Mesothelial cell of epicardium (in vitro differentiated cells): ENCODE results near the gene RBM4. TPM values are rescaled to one million over a fixed set of nuclear protein-coding genes. Genes with fewer than 3 reads are reported as not detected.

ENCODE experiments used
- DNase-seq, 2 experiments: peaks; one replicate each; pipeline ENCODE4 v3.0.0; 2021; ENCODE audit warnings: low spot score in 2 of 2; ENCODE audit not compliant: unreplicated experiment in 2 of 2
- H3K27ac Mint-ChIP-seq: 2 replicates; pipeline ENCODE4 v1.8.0; 2021; ENCODE audit warnings: mixed read lengths
- H3K27me3 Mint-ChIP-seq: 2 replicates; pipeline ENCODE4 v1.8.0; 2021; ENCODE audit warnings: low read depth, mixed read lengths
- H3K36me3 Mint-ChIP-seq: 2 replicates; pipeline ENCODE4 v1.8.0; 2021; ENCODE audit warnings: mixed read lengths
- H3K4me1 Mint-ChIP-seq: 2 replicates; pipeline ENCODE4 v1.8.0; 2021; ENCODE audit warnings: mixed read lengths
- H3K4me3 Mint-ChIP-seq: 2 replicates; pipeline ENCODE4 v1.8.0; 2021; ENCODE audit warnings: mild to moderate bottlenecking, moderate library complexity, mixed read lengths
- H3K9me3 Mint-ChIP-seq: 2 replicates; pipeline ENCODE4 v1.8.0; 2021; ENCODE audit warnings: mixed read lengths
- CTCF ChIP-seq: fragments of 200-600 bp; sonication (generic); IDR thresholded peaks from one replicate; pipeline ENCODE4 v1.5.0; 2021; ENCODE audit warnings: antibody characterized with exemption; ENCODE audit not compliant: unreplicated experiment
- total RNA-seq: library from RNA; stranded (reverse); gene quantifications from 3 replicates; pipeline ENCODE4 v1.2.1, GENCODE V29; 2021

Gene RBM4
- total RNA-seq, 1 donor from 2014 or later = 240 TPM

- DNase-seq = no peak
- Mint-ChIP-seq H3K4me1 (peaks cover 33% of the 10 kb centered on the region), H3K36me3 (peaks cover 5% of the 10 kb centered on the region), H3K27me3 (no peaks in the 10 kb centered on the region), H3K9me3 (no peaks in the 10 kb centered on the region), H3K27ac (peak overlapping the region; percentile 100), H3K4me3 (peak overlapping the region; percentile 95)
- TF ChIP-seq CTCF = no peak
Measured at GRCh38 chr11:66676931-66677598, 38.6 kb downstream of the RBM4 start.

- Mint-ChIP-seq H3K4me1 (peaks cover 33% of the 10 kb centered on the region), H3K27me3 (no peaks in the 10 kb centered on the region), H3K9me3 (no peaks in the 10 kb centered on the region), H3K36me3 (peaks cover 5% of the 10 kb centered on the region), H3K27ac (peak within 1 kb of the TSS; percentile 100), H3K4me3 (peak within 1 kb of the TSS; percentile 95)
- TF ChIP-seq CTCF = no peak
- peak; percentile 93 to 96 for DNase-seq
Measured at GRCh38 chr11:66677599-66678375, 39.3 kb downstream of the RBM4 start, which contains the start of gene RBM4B. RBM4B (minus strand) TSS chr11:66677887; CDS start chr11:66677079, 808 bp downstream.

GRCh38 chr11:66680966-66681645 lies 42.6 kb downstream of the RBM4 start:
- Mint-ChIP-seq H3K4me1 (peaks cover 16% of the 10 kb centered on the region), H3K9me3 (no peaks in the 10 kb centered on the region), H3K27ac (no peak overlapping the region), H3K4me3 (no peak overlapping the region), H3K27me3 (no peaks in the 10 kb centered on the region), H3K36me3 (peaks cover 17% of the 10 kb centered on the region)
- no peak for TF ChIP-seq CTCF
- DNase-seq = no peak

GRCh38 chr11:66683877-66684276 lies 45.4 kb downstream of the RBM4 start:
- TF ChIP-seq CTCF = no peak
- Mint-ChIP-seq H3K9me3 (no peaks in the 10 kb centered on the region), H3K27ac (no peak overlapping the region), H3K36me3 (peaks cover 20% of the 10 kb centered on the region), H3K4me1 (peaks cover 10% of the 10 kb centered on the region), H3K27me3 (no peaks in the 10 kb centered on the region), H3K4me3 (no peak overlapping the region)
- DNase-seq = no peak

- Mint-ChIP-seq H3K4me1 (peaks cover 10% of the 10 kb centered on the region), H3K27ac (peak overlapping the region; percentile 57), H3K27me3 (no peaks in the 10 kb centered on the region), H3K9me3 (no peaks in the 10 kb centered on the region), H3K4me3 (no peak overlapping the region), H3K36me3 (peaks cover 23% of the 10 kb centered on the region)
- no peak for TF ChIP-seq CTCF
- no peak for DNase-seq
Measured at GRCh38 chr11:66684635-66685034, 46.1 kb downstream of the RBM4 start.
